OCI-LY7 (cell line): ENCODE data around the gene ANKS1B.

Experiments
- EZH2phosphoT487 ChIP-seq: fragments of 200-600 bp; sonication (generic); IDR thresholded peaks from 2 replicates; pipeline ENCODE4 v1.6.1; 2018; ENCODE audit warnings: low read depth, borderline replicate concordance, mild to moderate bottlenecking, mixed run types, antibody characterized with exemption, low read length, moderate library complexity, mixed read lengths
- TF ChIP-seq, protein P1 (sequence below): fragments of 200-600 bp; sonication (generic); conservative IDR thresholded peaks from 2 replicates; pipeline ENCODE4 v1.5.1; 2014; ENCODE audit warnings: mild to moderate bottlenecking, antibody characterized with exemption, low read length, moderate library complexity, mixed read lengths

DNA sequence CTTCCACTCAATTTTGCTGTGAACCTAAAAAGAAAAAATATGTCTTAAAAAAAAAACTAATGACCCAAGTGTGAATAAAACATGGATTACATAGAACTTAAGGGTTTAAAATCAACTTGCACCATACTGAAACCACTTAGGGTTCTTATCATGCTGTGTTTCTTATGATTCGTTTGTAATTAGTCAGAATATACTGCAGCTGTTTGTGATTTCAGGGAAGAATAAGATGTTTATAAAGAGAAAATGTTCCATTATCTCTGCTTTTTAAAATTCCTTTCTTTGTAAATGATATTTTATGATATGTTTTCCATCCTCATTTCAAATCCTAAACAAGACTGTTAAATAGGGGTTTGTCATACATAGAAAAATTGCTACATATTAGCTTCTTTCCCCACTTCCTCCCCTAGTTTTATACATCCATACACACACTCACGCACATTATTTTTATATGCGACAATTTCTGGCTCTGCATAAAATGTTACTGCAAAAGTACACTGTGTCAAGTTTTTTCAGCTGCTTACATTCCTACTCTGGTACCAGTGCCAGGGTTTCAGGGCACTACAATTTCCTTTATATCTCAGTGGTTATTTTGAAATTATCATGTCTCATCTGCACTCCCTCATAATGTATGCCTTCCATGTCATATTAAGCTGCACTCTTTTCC is 612.3 kb downstream of the ANKS1B start:
- TF ChIP-seq, protein P1, sequence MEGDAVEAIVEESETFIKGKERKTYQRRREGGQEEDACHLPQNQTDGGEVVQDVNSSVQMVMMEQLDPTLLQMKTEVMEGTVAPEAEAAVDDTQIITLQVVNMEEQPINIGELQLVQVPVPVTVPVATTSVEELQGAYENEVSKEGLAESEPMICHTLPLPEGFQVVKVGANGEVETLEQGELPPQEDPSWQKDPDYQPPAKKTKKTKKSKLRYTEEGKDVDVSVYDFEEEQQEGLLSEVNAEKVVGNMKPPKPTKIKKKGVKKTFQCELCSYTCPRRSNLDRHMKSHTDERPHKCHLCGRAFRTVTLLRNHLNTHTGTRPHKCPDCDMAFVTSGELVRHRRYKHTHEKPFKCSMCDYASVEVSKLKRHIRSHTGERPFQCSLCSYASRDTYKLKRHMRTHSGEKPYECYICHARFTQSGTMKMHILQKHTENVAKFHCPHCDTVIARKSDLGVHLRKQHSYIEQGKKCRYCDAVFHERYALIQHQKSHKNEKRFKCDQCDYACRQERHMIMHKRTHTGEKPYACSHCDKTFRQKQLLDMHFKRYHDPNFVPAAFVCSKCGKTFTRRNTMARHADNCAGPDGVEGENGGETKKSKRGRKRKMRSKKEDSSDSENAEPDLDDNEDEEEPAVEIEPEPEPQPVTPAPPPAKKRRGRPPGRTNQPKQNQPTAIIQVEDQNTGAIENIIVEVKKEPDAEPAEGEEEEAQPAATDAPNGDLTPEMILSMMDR = no peak
- TF ChIP-seq EZH2phosphoT487 = no peak
